Activated T-cell treated with anti-CD3 and anti-CD28 coated beads for 1 hour (primary cell): ENCODE data around the gene RAB4B.
"Not testable (repeated sequence)": the region's sequence is repeated elsewhere in the genome, so short reads cannot be mapped to it uniquely, and the experiment has no call there.

Experiments used
- DNase-seq: peaks from one replicate; pipeline ENCODE4 v3.0.0-alpha.2; 2020; ENCODE audit warnings: low read depth

The RAB4B gene

GRCh38 chr19:40777937-40778705, at the start of gene RAB4B:
RAB4B (plus strand) TSS chr19:40778247; CDS start chr19:40778376, 129 bp downstream.
- peak; percentile 100 for DNase-seq

GRCh38 chr19:40730065-40730464, 48.0 kb upstream of the RAB4B start:
- not testable (repeated sequence) for DNase-seq

- DNase-seq: not testable (repeated sequence)
Observed at GRCh38 chr19:40732304-40732703, 45.7 kb upstream of the RAB4B start.

- no peak for DNase-seq
Observed at GRCh38 chr19:40733149-40733548, 44.9 kb upstream of the RAB4B start.

- no peak for DNase-seq
Observed at GRCh38 chr19:40735013-40735771, 42.9 kb upstream of the RAB4B start.

GRCh38 chr19:40736661-40737060, 41.4 kb upstream of the RAB4B start:
- no peak for DNase-seq

GRCh38 chr19:40737102-40737644, 40.9 kb upstream of the RAB4B start:
- no peak for DNase-seq

- DNase-seq: no peak
Observed at GRCh38 chr19:40739030-40739839, 38.8 kb upstream of the RAB4B start.

GRCh38 chr19:40739871-40740703, 38.0 kb upstream of the RAB4B start:
- DNase-seq: no peak

GRCh38 chr19:40740747-40741146, 37.3 kb upstream of the RAB4B start:
- DNase-seq: no peak

GRCh38 chr19:40741527-40742390, 36.3 kb upstream of the RAB4B start:
- DNase-seq: no peak

- DNase-seq: no peak
Observed at GRCh38 chr19:40742477-40742876, 35.6 kb upstream of the RAB4B start.

GRCh38 chr19:40742886-40743285, 35.2 kb upstream of the RAB4B start:
- DNase-seq: no peak

- no peak for DNase-seq
Observed at GRCh38 chr19:40743926-40744325, 34.1 kb upstream of the RAB4B start.

- no peak for DNase-seq
Observed at GRCh38 chr19:40744554-40745401, 33.3 kb upstream of the RAB4B start.

- no peak for DNase-seq
Observed at GRCh38 chr19:40745402-40745780, 32.7 kb upstream of the RAB4B start.

GRCh38 chr19:40747536-40747935, 30.5 kb upstream of the RAB4B start:
- DNase-seq: no peak

GRCh38 chr19:40750058-40750873, 27.8 kb upstream of the RAB4B start, which contains the start of gene ACTMAP:
ACTMAP (minus strand) TSS chr19:40750477; CDS start chr19:40749803, 674 bp downstream.
- peak; percentile 98 for DNase-seq
